NCI-H1048 (cell line): ENCODE results near the gene CFAP65.

Experiments used
- DNase-seq: peaks from one replicate; lab custom pipeline; 2025; lab: John Stamatoyannopoulos, UW

The CFAP65 gene

GRCh38 chr2:219060821-219061791 lies 19.8 kb upstream of the CFAP65 start, which contains the start of gene IHH:
Gene IHH (minus strand): TSS chr2:219060921. CDS start chr2:219060467, 454 bp downstream.
- DNase-seq: no peak

- DNase-seq: no peak
These were observed 18.7 kb upstream of the CFAP65 start for GRCh38 chr2:219059725-219060682.

- no peak for DNase-seq
These were observed 18.0 kb upstream of the CFAP65 start for GRCh38 chr2:219059375-219059724.

GRCh38 chr2:219058541-219059374 lies 17.4 kb upstream of the CFAP65 start:
- DNase-seq: no peak

- DNase-seq: no peak
These were observed 16.6 kb upstream of the CFAP65 start for GRCh38 chr2:219057709-219058540.

GRCh38 chr2:219056896-219057708 lies 15.8 kb upstream of the CFAP65 start:
- no peak for DNase-seq

- no peak for DNase-seq
These were observed 15.0 kb upstream of the CFAP65 start for GRCh38 chr2:219056176-219056895.

GRCh38 chr2:219054956-219055903 lies 13.9 kb upstream of the CFAP65 start:
- no peak for DNase-seq

GRCh38 chr2:219049282-219049681 lies 8.0 kb upstream of the CFAP65 start:
- DNase-seq: no peak

GRCh38 chr2:219045937-219046550 lies 4.7 kb upstream of the CFAP65 start:
- no peak for DNase-seq

GRCh38 chr2:219042750-219043149 lies 1.4 kb upstream of the CFAP65 start:
- DNase-seq: no peak

GRCh38 chr2:219042157-219042556 lies 841 bp upstream of the CFAP65 start:
- DNase-seq: no peak

GRCh38 chr2:219038600-219038999 lies 2.7 kb downstream of the CFAP65 start:
- DNase-seq: no peak

GRCh38 chr2:219037783-219038499 lies 3.4 kb downstream of the CFAP65 start:
- DNase-seq: no peak

GRCh38 chr2:219035942-219036341 lies 5.4 kb downstream of the CFAP65 start:
- DNase-seq: no peak

GRCh38 chr2:219034823-219035222 lies 6.5 kb downstream of the CFAP65 start:
- no peak for DNase-seq
